HG03439 (cell line): ENCODE data around the gene TMEM175.

Source experiments
- ATAC-seq: cut with Tn5 transposase; IDR thresholded peaks from one replicate; pipeline ENCODE4 v1.9.1; 2021; ENCODE audit warnings: mild to moderate bottlenecking, moderate library complexity; ENCODE audit not compliant: unreplicated experiment

Gene TMEM175

DNA sequence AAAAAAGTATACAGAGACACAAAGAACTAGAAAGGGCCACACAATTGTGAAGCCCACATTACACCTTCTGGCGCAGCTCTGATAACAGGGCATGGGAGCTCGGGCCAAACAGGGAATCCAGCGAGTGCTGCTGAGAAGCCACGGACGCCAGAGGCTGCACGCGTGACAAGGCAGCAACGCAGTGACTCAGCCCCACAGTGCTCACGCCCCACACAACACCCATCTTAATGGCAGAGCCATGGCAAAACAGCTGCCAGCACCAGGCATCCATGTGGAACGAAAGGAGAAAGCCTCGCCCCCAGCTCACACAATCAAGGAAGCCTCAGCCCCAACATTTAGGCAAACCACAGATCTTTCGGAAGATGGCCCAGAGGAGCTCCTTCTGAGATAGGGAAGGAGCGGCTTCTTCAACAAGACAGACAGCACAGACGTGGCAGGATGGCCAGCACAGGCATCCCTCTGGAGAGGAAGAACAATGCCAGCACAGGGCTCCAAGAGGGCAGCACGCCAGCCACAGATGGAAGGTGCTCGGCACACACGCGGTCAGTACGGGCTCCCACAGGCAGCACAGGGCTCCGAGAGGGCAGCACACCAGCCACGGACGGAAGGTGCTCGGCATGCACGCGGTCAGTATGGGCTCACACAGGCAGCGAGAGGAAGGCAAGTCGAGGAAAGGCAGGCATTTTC, 33.2 kb upstream of the TMEM175 start:
- ATAC-seq, result no peak

DNA sequence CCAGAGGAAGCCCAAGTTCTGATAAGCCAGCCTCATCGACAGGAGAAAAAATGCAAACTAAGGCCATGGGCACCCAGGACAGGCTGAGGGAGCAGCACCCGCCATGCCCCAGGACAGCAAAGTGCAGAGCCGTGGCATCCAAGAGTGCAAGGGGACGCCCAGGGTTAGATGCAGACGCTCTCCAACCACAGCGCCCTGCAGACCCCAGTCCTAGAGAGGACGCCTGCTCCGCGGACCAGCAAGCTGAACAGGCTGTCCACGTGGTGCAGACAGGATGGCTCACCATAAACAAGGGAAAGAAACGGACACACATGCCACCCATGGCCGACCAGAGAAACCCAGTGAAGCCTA, 32.7 kb upstream of the TMEM175 start:
- no peak for ATAC-seq

DNA sequence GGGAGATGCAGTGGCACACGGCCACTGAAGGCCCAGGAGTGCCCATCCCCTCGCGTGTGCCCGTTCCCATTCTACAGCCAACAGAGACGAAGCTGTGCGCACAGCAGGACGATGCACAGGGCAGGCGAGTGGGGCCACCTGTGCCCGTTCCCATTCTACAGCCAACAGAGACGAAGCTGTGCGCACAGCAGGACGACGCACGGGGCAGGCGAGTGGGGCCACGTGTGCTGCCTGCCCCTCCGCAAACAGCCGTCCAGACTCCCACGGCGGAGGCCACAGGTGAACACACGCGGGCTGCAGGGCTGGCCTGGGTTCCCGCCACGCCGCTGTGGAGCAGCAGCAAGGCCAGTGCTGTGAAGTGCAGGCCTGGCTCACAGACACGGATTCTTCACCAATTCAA, 32.2 kb upstream of the TMEM175 start:
- no peak for ATAC-seq

DNA sequence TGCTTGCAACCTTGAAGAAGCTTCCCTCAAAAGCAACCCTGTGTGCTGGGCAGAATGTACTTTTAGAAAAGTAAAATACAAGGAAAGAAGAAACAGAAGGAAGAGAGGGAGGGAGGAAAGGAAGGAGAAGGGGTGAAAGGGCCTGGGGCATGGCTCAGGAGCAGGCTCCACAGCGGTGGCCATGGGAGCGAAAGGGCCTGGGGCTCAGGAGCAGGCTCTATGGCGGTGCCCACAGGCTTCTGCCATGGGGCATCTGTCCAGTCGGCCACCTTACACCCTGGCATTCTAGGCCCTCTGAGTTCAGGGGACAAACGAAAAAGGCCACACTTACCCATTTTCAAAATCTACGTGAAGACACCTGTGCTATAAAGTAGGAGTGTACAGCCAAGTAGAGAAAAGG, 31.5 kb upstream of the TMEM175 start:
- no peak for ATAC-seq

DNA sequence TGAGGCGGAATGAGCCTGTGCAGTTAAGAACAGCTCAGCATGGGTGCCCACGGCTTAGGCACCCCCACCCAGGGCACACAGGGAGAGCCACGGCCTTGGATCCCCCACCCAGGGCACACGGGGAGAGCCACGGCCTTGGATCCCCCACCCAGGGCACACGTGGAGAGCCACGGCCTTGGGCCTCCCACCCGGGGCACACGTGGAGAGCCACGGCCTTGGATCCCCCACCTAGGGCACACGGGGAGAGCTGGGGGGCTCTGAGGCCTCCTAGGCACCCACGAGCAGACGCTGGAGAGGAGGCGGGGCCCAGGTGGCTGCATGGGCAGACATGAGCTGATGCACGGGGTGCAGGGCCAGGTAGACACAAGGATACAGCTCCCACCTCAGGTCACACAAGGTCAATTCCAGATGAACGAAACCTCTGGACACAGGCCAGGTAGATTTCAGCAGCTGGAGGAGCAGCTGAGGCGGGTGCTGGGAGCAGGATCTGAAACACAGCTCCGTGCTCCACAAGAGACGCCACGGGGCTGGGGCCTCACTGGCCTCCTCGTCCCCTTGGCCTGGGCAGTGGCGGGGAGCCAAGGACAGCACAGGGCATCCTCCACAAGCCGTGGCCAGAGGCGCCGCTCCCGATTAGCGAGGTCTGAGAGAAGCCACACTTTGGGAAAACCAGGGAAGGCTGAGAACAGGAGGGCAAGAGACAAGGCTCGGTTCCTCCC, 30.9 kb upstream of the TMEM175 start:
- no peak for ATAC-seq

DNA sequence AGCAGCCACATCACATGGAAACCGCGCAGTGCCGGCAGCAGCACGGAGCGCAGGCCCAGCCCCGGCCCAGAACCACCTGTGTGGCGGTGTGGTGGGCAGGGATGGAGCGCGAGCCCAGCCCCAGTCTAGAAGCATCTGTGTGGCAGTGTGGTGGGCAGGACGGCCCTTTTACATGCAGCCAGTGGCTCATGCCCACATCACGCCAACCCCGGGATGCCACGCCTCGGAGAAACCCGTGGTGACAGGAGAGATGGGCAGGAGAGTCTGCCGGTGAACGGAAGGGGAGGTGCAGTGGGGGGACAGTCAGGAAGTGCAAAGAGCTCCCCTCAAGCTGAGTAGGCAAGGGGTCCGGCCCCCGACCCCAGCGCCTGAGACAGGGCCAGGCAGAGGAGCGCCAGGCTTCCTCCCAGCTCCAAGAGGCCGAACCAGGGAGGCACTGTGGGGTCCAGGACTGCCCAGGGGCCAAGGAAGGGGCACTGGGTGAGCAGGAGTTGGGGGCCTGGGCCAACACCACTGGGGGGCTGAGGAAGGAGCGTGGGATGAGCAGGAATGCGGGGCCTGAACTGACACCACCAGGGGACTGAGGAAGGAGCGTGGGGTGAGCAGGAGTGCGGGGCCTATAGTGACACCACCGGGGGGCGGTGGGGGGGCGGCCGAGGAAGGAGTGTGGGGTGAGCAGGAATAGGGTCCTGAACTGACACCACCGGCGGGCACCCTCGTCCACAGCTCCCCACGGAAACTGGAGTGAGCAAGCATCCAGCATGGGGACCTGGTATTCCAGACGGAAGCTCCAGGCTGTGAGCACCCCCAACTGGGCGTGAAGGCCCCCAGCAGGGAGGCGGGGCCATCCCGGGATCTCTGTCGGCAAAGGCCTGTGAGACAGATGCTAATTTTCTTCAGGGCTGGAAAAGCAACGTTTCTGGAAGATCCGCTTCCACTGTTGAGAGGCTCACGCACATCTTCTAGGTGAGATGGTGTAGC, 28.9 kb upstream of the TMEM175 start:
- ATAC-seq, result no peak

DNA sequence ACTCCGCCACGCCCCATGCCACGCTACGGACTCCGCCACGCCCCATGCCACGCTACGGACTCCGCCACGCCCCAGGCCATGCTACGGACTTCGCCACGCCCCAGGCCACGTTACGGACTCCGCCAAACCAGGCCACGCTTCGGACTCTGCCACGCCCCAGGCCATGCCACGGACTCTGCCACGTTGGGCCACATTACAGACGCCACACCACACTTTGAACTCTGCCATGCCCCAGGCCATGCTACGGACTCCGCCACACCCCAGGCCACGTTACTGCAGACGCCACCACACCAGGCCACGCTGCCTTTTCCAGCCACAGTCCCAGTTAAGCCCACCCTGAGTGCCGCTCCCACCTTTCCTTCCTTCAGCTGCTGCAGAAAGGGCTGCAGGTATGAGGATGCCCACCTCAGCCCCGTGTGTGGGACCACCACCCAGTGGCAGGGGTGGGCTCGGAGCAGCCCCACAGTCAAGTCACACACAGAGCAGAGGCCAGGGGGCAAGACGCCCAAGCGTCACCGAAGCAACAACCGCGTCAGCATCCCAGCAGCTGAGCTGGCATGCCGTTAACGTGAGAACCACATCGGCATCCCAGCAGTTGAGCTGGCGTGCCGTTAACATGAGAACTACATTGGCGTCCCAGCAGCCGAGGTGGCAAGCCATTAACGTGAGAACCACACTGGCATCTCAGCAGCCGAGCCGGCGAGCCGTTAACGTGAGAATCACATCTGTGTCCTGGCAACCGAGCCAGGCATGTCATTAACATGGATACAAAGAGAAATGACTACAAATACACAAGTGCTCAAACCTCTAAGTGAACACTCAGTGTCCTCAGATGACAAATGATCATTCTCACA, 26.5 kb upstream of the TMEM175 start:
- no peak for ATAC-seq

DNA sequence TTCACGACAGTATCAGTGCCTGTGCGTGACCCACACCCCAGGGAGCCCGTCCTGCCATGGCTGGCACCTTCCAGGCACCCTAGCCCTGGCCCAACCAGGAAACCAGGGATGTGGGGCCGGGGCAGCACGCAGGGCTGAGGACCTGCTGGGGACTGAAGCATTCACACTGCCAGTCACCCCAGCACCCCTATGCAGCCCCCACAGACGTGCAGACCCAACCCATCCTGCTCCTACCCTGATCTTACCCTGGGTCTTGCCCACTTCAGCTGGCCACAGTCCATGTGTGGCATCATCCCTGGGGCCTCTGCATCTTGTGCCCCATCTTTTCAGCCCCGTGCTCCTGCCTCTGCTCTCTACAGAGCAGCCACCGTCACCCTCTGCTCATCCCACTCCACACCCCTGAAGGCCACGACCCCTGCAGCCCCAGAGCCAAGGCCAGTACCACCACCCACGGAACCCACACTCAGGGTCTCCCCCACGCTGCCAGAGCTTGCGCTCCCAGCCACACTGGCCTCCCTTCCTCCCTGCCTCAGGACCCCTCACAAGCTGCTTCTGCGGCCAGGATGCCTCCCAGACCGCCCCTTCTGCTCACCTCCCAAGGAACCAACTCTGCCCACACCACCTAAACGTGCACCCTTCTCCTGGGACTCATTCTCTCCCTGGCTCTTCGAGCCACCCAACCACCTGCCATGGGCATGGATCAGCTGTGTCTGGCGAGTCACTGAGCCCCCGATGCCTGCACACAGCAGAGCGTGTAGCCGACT, 25.7 kb upstream of the TMEM175 start:
- no peak for ATAC-seq

DNA sequence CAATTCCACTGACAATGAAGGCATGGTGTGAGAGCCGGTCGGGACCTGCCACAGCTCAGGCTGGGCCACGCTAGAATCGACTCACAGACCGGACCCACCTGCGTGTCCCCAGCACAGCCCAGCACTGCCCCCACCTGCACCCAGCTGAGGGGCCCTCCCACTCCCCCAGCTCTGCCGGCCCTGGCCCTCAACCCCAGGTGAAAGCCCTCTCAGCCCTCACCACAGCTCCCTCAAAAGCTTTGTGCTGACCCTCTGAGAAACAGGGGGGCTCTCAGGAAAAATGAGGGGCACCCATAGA, 25.2 kb upstream of the TMEM175 start:
- ATAC-seq, result no peak

DNA sequence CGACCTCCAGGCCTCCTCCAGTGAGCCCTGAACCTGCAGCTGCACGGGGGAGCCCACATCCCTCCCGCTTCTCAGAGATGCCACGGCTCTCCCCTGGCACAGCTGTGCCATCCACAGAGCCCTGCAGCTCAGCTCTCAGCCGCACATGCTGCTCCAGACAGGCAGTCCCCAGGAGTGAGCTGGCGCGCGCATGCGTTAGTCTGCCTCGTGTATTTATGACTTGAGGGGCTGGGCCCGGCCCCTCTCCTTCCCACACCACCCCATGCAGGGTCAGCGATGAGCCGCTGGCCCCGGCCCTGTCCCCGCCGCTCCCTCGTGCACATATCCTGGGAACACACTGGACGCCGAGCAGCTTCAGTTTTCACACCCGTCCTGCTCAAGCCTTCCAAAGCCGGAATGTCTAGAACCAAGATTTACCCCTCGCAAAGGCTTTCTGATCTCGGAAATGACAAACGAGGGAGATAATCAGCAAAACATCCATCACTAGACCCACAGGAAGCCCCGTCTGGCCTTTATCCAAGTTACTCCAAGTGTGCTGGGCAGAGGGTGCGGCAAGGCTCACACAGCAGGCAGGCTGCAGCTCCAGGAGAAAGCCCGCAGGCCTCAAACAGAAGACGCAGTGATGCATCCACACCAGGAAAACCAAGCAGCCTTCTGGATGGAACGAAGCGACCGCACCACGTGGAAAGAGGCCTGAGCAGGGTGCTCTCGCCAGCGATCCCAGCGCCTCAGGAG, 24.4 kb upstream of the TMEM175 start:
- ATAC-seq, result no peak

DNA sequence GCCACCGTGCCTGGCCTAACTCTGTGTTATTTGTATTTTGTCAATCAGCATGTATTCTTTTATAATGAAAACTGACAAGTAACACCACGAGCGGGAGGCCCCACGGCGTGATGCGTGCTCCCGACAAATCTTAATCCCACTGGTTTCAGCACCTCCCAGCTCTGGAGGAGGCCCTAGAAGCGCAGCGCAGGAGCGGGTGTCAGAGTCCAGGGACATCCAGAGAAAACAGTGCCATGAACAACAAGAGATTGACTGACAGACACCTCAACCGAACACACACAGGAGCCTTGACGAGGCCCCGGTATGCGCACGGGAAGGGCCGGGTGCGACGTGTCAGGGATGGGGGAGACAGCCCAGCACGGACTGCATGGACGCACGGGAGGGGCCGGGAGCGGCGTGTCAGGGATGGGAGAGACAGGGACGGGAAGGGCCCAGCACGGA, 23.1 kb upstream of the TMEM175 start:
- ATAC-seq, result no peak

DNA sequence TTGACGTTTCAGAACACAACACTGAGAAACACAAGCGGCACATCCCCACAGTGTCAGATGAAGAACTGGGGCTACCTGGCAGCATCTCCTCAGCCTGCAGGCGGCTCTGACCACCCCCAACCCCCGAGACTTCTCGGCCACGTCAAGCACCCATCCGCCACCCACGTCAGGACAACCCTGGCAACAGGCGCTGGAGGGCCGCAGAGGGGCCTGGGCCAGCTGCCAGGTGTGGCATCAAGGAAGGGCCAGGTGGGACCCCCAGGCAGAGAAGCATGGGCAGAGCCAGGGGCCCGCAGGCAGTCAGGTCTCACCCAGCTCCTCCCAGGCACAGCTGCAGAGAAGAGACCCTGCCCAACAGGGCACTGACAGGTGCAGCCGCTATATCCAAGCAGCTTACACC, 22.4 kb upstream of the TMEM175 start:
- no peak for ATAC-seq

DNA sequence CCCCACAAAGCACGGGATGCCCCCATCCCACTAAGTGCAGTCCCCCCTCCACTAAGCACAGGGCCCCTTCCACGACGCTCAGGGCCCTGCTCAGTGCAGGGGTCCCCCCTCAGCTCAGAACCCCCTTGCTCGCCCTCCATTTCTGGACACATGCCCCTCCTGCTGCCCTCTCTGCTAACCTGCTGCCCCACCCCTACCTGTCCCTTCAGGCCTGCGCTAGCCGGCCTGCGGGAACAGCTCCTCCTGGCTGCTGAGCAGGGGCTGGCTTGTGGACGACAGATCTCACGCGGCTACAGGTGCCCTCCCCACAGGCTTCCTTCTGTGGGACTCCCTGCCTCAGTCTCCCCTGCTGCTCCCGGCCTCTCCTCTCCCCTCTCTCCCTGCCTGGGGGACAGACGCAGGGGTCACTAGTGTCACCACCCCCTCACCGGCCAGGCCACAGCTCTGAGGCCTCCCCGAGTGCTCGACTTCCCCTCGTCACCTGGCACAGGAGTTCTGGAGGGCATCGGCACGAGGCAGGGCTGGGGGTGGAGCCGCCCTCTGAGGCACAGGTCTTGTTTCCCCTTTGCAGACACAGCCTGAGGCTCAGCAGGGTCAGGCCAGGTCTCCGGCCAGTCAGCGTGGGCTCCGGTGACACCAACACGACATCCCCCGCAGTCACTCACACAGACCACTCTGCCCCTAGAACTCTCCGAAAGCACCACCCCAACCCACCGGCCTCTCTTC, 21.7 kb upstream of the TMEM175 start:
- ATAC-seq, result no peak

DNA sequence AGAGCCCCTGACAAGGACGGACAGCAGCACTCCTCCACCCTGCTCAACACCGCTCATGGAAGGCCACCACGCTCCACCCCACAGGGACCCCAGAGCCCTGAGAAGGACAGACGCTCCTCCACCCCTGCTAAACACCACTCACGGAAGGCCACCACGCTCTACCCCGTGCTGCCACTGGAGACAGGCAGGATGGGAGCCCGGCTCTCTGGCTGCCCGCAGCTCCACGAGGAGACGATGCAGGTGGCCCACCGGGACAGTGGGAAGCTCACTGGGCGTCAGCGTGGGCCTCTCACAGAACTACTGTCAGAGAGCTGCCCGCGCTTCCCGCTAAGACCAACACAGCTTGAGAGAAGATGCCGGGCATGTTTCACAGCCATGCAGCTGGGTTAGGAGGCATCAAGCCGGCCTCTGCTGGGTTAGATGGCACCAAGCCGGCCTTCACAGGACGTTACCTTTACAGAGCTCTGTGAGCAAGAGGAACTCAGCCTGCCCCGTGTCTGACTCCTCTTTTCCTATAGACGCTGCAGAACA, 21.0 kb upstream of the TMEM175 start:
- no peak for ATAC-seq

DNA sequence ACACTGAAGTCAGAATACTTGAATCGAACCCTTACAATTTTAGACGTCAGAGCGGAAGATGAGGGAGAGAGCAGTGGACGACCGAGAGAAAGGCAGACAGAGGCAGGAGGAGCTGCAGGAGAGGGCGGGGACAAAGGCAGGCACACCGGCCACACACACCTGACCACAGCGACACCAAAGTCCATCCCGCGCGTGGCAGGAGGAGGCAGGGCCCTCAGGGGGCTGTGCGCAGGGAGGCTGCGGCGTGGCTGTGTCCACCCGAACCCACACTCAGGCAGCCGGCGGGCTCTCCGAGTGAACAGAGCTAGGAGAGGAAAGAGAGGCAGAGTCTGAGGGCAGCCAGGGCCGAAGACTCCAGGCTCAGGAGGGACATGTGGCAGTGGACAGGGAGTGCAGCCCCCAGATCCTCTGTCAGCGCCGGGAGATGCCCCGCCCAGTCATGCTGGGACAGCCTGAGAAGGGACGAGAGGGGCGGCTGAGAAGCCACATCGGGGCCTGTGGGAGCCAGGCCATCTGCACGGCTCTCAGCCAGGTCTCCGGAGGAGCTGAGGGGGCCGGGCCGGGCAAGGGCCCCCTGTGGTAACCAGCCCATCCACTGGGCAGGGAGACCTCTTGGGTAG, 20.3 kb upstream of the TMEM175 start:
- no peak for ATAC-seq

DNA sequence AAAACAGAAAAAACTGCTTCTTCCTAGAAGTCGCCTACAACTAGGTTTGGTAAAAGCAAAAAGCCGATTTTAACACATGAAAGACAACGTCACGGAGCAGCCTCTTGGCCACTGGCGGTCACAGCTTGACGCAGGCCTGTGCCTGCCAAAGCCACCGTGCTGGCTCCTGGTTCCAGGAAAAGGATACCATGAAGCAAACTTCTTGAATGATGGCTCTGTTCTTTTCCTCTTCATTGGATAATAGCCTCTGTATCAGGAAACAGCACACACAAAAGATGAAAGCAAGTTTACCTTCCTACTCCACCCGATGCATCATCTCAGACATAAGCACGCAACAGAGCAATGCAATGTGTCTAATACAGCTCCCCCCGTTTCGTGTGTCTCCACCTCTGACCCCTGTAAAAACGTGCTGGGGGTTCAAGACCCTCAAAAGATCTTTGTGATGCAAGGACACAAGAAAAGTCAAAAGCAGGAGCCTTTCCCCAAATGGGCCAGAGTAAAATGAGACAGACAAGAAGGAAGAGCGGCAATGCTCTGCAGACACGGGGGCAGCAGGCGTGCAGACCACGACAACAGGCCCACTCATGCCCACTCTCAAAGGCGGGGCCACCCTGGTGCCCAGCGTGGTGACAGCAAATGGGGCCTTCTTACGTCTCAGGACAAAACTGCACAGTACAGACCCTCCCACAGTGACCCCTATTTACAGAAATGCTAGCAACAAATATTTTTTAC, 19.5 kb upstream of the TMEM175 start:
- ATAC-seq, result no peak

DNA sequence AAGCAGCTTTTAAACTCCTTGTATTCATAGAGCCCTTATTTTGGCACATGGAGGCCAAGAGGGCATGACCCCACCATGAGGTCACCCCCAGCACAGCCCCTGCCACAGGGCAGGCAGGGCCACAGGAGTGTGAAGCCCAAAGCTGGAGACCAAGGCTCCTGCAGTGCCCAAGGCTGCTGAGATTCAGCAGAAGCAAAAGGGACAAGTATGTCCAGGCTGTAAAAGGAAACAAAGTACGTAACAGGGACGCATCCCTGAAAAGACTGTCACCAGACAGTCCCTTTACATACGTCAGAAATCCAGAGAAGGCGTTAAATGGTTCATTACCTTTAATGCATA, 19.0 kb upstream of the TMEM175 start:
- no peak for ATAC-seq

DNA sequence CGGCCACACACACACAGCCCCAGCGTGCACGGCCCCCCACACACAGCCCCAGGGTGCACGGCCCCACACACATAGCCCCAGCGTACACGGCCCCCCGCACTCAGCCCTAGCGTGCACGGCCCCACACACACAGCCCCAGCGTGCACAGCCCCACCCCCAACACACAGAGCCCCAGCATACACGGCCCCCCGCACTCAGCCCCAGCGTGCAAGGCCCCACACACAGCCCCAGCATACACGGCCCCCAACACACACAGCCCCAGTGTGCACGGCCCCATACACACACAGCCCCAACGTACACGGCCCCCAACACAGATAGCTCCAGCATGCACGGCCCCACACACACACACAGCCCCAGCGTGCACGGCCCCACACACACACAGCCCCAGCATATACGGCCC, 17.7 kb upstream of the TMEM175 start:
- ATAC-seq, result no peak
